H1 (cell line): ENCODE data around the gene MPIG6B. TPM values are rescaled to one million over a fixed set of nuclear protein-coding genes. Genes with fewer than 3 reads are reported as not detected.

Experiments
- CTCF ChIA-PET: fragments of 300-600 bp; sonication (Branson Sonifier 250); formaldehyde crosslinking; loops from one replicate; lab custom pipeline; 2021; ENCODE audit not compliant: partially characterized antibody; lab: Charles Lee
- POLR2A ChIA-PET: fragments of 300-600 bp; sonication (Branson Sonifier 250); formaldehyde crosslinking; loops from one replicate; lab custom pipeline; 2021; ENCODE audit warnings: inconsistent platforms; ENCODE audit not compliant: partially characterized antibody; lab: Charles Lee
- DNase-seq, 2 experiments: peaks; one replicate each; pipeline versions ENCODE4 v3.0.0 to v3.0.0-alpha.2; 2010 to 2022; ENCODE audit warnings: low spot score in 2 of 2, low read depth in 1 of 2, mixed read lengths in 1 of 2
- FAIRE-seq: peaks from 2 replicates; lab custom pipeline; 2011; peaks lifted over from hg19 to GRCh38; lab: Jason Lieb, UNC
- H2AFZ ChIP-seq: 2 replicates; pipeline ENCODE4 v1.8.1; 2012; ENCODE audit warnings: low read length, inconsistent platforms
- H2AK5ac ChIP-seq: 2 replicates; pipeline ENCODE4 v1.6.1; 2013; ENCODE audit warnings: low read depth, low read length
- H2BK120ac ChIP-seq: replicated peaks from 2 replicates; pipeline ENCODE3; 2013; ENCODE audit warnings: low read depth, low read length, inconsistent platforms
- H2BK12ac ChIP-seq: 2 replicates; pipeline ENCODE4 v1.6.1; 2013; ENCODE audit warnings: low read depth, low read length
- H2BK15ac ChIP-seq: 2 replicates; pipeline ENCODE4 v1.6.1; 2013; ENCODE audit warnings: low read length
- H2BK20ac ChIP-seq: 2 replicates; pipeline ENCODE4 v1.6.1; 2013; ENCODE audit warnings: low read length
- H2BK5ac ChIP-seq: 2 replicates; pipeline ENCODE4 v1.6.1; 2013; ENCODE audit warnings: low read depth, low read length
- H3K14ac ChIP-seq: 2 replicates; pipeline ENCODE4 v1.6.1; 2013; ENCODE audit warnings: inconsistent platforms; ENCODE audit not compliant: insufficient read length
- H3K18ac ChIP-seq: 2 replicates; pipeline ENCODE4 v1.6.1; 2013; ENCODE audit warnings: low read length; ENCODE audit errors: extremely low read depth
- H3K23ac ChIP-seq: 2 replicates; pipeline ENCODE4 v1.6.1; 2013; ENCODE audit warnings: inconsistent platforms; ENCODE audit not compliant: insufficient read length
- H3K23me2 ChIP-seq: 2 replicates; pipeline ENCODE4 v1.6.1; 2013; ENCODE audit warnings: low read depth, low read length
- H3K27ac ChIP-seq: 2 replicates; pipeline ENCODE4 v1.6.1; 2011; ENCODE audit warnings: low read depth, low read length, inconsistent platforms
- H3K27me3 ChIP-seq, 4 experiments: replicated peaks in 1 of 4; 1 replicate in 1 of 4; 2 replicates in 3 of 4; pipeline versions ENCODE4 v1.6.1 to v1.8.1; 2011 to 2013; ENCODE audit warnings: low read length in 3 of 4, mild to moderate bottlenecking in 3 of 4, inconsistent platforms in 2 of 4, mixed read lengths in 2 of 4, moderate library complexity in 1 of 4; ENCODE audit not compliant: control insufficient read depth in 3 of 4, insufficient read depth in 3 of 4; ENCODE audit errors: extremely low read depth in 1 of 4
- H3K36me3 ChIP-seq, 4 experiments: 2 replicates each; pipeline versions ENCODE4 v1.6.1 to v1.8.1; 2011 to 2013; ENCODE audit warnings: mild to moderate bottlenecking in 4 of 4, low read length in 3 of 4, moderate library complexity in 2 of 4, control low read depth in 1 of 4, inconsistent platforms in 1 of 4; ENCODE audit not compliant: insufficient read depth in 4 of 4, control insufficient read depth in 2 of 4
- H3K4ac ChIP-seq: replicated peaks from 2 replicates; pipeline ENCODE3; 2013; ENCODE audit warnings: low read length, low read depth, mixed read lengths, inconsistent platforms; ENCODE audit not compliant: insufficient read length
- H3K4me1 ChIP-seq, 4 experiments: replicated peaks in 1 of 4; 1 replicate in 1 of 4; 2 replicates in 3 of 4; pipeline versions ENCODE4 v1.6.1 to v1.8.1; 2011 to 2013; ENCODE audit warnings: low read length in 3 of 4, inconsistent platforms in 2 of 4, mixed read lengths in 1 of 4; ENCODE audit not compliant: insufficient read depth in 4 of 4, control insufficient read depth in 3 of 4
- H3K4me2 ChIP-seq, 2 experiments: 2 replicates each; pipeline versions ENCODE4 v1.6.1 to v1.8.1; 2011 to 2013; ENCODE audit warnings: low read depth in 2 of 2, low read length in 2 of 2, control low read depth in 1 of 2, inconsistent platforms in 1 of 2, mild to moderate bottlenecking in 1 of 2; ENCODE audit not compliant: insufficient read depth in 1 of 2
- H3K4me3 ChIP-seq, 4 experiments: fragments of 200-600, 300-600 bp in 1 of 4; sonication (generic), shearing (Covaris generic), sonication (Bioruptor Twin) in 1 of 4; 2 replicates each; pipeline versions ENCODE4 v1.5.1 to v1.8.1; 2011 to 2016; ENCODE audit warnings: low read length in 4 of 4, low read depth in 3 of 4, control low read depth in 2 of 4, inconsistent platforms in 2 of 4, mild to moderate bottlenecking in 2 of 4, mixed read lengths in 1 of 4, moderate library complexity in 1 of 4; ENCODE audit not compliant: insufficient read depth in 2 of 4; ENCODE audit errors: extremely low read depth in 1 of 4
- H3K56ac ChIP-seq: replicated peaks from 2 replicates; pipeline ENCODE3; 2013; ENCODE audit warnings: low read depth, mild to moderate bottlenecking, mixed read lengths, low read length, inconsistent platforms; ENCODE audit not compliant: insufficient read length
- H3K79me1 ChIP-seq: 2 replicates; pipeline ENCODE4 v1.6.1; 2013; ENCODE audit warnings: low read depth, low read length, control low read depth
- H3K79me2 ChIP-seq, 2 experiments: 2 replicates each; pipeline versions ENCODE4 v1.6.1 to v1.8.1; 2012 to 2013; ENCODE audit warnings: low read length in 2 of 2, mild to moderate bottlenecking in 2 of 2, inconsistent platforms in 1 of 2; ENCODE audit not compliant: insufficient read depth in 2 of 2, control insufficient read depth in 1 of 2
- H3K9ac ChIP-seq, 4 experiments: replicated peaks in 1 of 4; 1 replicate in 1 of 4; 2 replicates in 3 of 4; pipeline versions ENCODE4 v1.6.1 to v1.8.1; 2011 to 2013; ENCODE audit warnings: low read depth in 3 of 4, low read length in 3 of 4, control low read depth in 2 of 4, mild to moderate bottlenecking in 2 of 4, moderate library complexity in 2 of 4, inconsistent platforms in 1 of 4; ENCODE audit errors: extremely low read depth in 1 of 4
- H3K9me3 ChIP-seq, 2 experiments: 2 replicates each; pipeline versions ENCODE4 v1.6.1 to v1.8.1; 2012 to 2013; ENCODE audit warnings: mild to moderate bottlenecking in 2 of 2, moderate library complexity in 2 of 2, control low read depth in 1 of 2, inconsistent platforms in 1 of 2, low read depth in 1 of 2, low read length in 1 of 2, mixed read lengths in 1 of 2; ENCODE audit not compliant: insufficient read depth in 2 of 2
- H4K20me1 ChIP-seq, 2 experiments: replicated peaks in 1 of 2; 2 replicates each; pipeline versions ENCODE3 to v1.8.1; 2011 to 2013; ENCODE audit warnings: inconsistent platforms in 2 of 2, low read length in 2 of 2, mild to moderate bottlenecking in 1 of 2; ENCODE audit not compliant: insufficient read depth in 2 of 2, control insufficient read depth in 1 of 2
- H4K5ac ChIP-seq: 2 replicates; pipeline ENCODE4 v1.6.1; 2013; ENCODE audit warnings: low read length, low read depth, mixed read lengths, inconsistent platforms; ENCODE audit not compliant: insufficient read length
- H4K8ac ChIP-seq: 2 replicates; pipeline ENCODE4 v1.8.0; 2013; ENCODE audit warnings: mild to moderate bottlenecking, moderate library complexity, low read length, inconsistent platforms; ENCODE audit not compliant: insufficient read depth; ENCODE audit errors: extremely low read depth
- H4K91ac ChIP-seq: replicated peaks from 2 replicates; pipeline ENCODE3; 2013; ENCODE audit warnings: low read length, mixed read lengths, inconsistent platforms; ENCODE audit not compliant: insufficient read length
- EZH2 ChIP-seq: fragments of 200-600 bp; sonication (generic); IDR thresholded peaks from 2 replicates; pipeline ENCODE4 v1.7.1; 2012; ENCODE audit warnings: low read depth, mild to moderate bottlenecking, moderate library complexity, low read length, inconsistent platforms; ENCODE audit not compliant: severe bottlenecking
- GABPA ChIP-seq: IDR thresholded peaks from 2 replicates; pipeline ENCODE4 v1.6.1; 2011; ENCODE audit warnings: mild to moderate bottlenecking, low read length, moderate library complexity, borderline replicate concordance; ENCODE audit not compliant: insufficient read depth
- KDM1A ChIP-seq: fragments of 200-600, 300-600 bp; sonication (generic); IDR thresholded peaks from 2 replicates; pipeline ENCODE4 v1.7.1; 2016; ENCODE audit warnings: mild to moderate bottlenecking, low read length, borderline replicate concordance
- USF2 ChIP-seq: IDR thresholded peaks from 2 replicates; pipeline ENCODE4 v1.6.1; 2011; ENCODE audit warnings: low read length, improper control_type of control experiment
- WGBS, 2 experiments: shearing (Covaris generic) in 1 of 2; methylation state at CpG; one replicate each; pipeline versions ENCODE4 v1.1.6 to v1.1.7; 2013 to 2015; ENCODE audit warnings: low lambda C conversion rate in 2 of 2, mixed read lengths in 2 of 2, inconsistent platforms in 1 of 2, low coverage in 1 of 2, missing lambda C conversion rate in 1 of 2; ENCODE audit not compliant: insufficient replicate concordance in 2 of 2, insufficient coverage in 1 of 2, insufficient read length in 1 of 2; ENCODE audit errors: extremely low coverage in 1 of 2, missing lambda C conversion rate in 1 of 2; 5-methylcytosine and 5-hydroxymethylcytosine counted together
- polyA plus RNA-seq, 7 experiments: library from polyadenylated mRNA; depleted of rRNA in 3 of 7; stranded (reverse) in 5 of 7; unstranded in 2 of 7; fragments of >200 nt in 5 of 7; fragments of 200-250 nt in 2 of 7; gene quantifications; 1 replicate in 5 of 7; 2 replicates in 1 of 7; 4 replicates in 1 of 7; pipeline versions ENCODE4 v1.2.1 to v1.2.3, GENCODE V29; 2011 to 2013; ENCODE audit warnings: missing spikeins in 2 of 7, mixed read lengths in 2 of 7
- total RNA-seq: library from RNA; stranded (reverse); fragmentation: NEBNext Ultra II Directional; extraction: Animal tissue kit (Norgen Biotek cat#: 25700); gene quantifications from 2 replicates; pipeline ENCODE4 v1.2.1, GENCODE V29; 2021

The MPIG6B gene
- total and polyA plus RNA-seq, 2 of the 8 experiments (the other 6 are each of a cell fraction or from before 2014, with no cell fraction given) = 0.18 TPM; not detected in 1

- no peak overlapping the region for H4K8ac ChIP-seq
- H3K4ac ChIP-seq = no peak overlapping the region
- H2BK12ac ChIP-seq = no peak overlapping the region
- no peak overlapping the region for H2BK20ac ChIP-seq
- no peak overlapping the region for H2AFZ ChIP-seq
- no peak overlapping the region for H3K4me2 ChIP-seq
- no peak overlapping the region for H2BK120ac ChIP-seq
- H3K14ac ChIP-seq = no peak overlapping the region
- H3K56ac ChIP-seq = no peak overlapping the region
- peaks cover 2 to 8% (median 6%) of the 10 kb centered on the region in 4 experiments; a peak in 6 of 7 replicates for H3K27me3 ChIP-seq
- H3K36me3 ChIP-seq = peaks cover 2 to 4% (median 3%) of the 10 kb centered on the region in 4 experiments; a peak in 6 of 8 replicates
- no peak overlapping the region for H2AK5ac ChIP-seq
- no peak overlapping the region for H3K23ac ChIP-seq
- DNase-seq (no peak), FAIRE-seq (no peak)
- H2BK5ac ChIP-seq = no peak overlapping the region
- POLR2A ChIA-PET = interaction anchor here (1.1 to 2.1 kb wide), 6 partner anchors 10 to 157 kb away, joined by 3 to 10 read pairs (median 4); partner anchors contain the start of genes BAG6 and HSPA1B
- H4K91ac ChIP-seq = no peak overlapping the region
- no peaks in the 10 kb centered on the region for H3K9me3 ChIP-seq
- 81% methylated on average over 6 of the region's 6 CpGs; no CpG with 5 or more reads in 1 of the 2 experiments for WGBS, 2 experiments
- no peak overlapping the region for H3K9ac ChIP-seq
- H3K4me3 ChIP-seq = no peak overlapping the region
- peaks cover 6% of the 10 kb centered on the region; the same call in 1 of the 2 replicates for H3K23me2 ChIP-seq
- H3K27ac ChIP-seq = no peak overlapping the region
- H3K18ac ChIP-seq = no peak overlapping the region
- H3K4me1 ChIP-seq = peaks cover 0 to 7% (median 2%) of the 10 kb centered on the region in 4 experiments; a peak in 4 of 7 replicates
- no peaks in the 10 kb centered on the region for H4K20me1 ChIP-seq
- no peak overlapping the region for H4K5ac ChIP-seq
- CTCF ChIA-PET = interaction anchor here (1.2 to 1.9 kb wide), 3 partner anchors 12 to 246 kb away, joined by 4 to 5 read pairs (median 4); partner anchors contain the start of gene GPANK1
- H3K79me1 ChIP-seq = no peaks in the 10 kb centered on the region
- no peak overlapping the region for H2BK15ac ChIP-seq
- H3K79me2 ChIP-seq = no peaks in the 10 kb centered on the region
- TF ChIP-seq GABPA = no peak
- TF ChIP-seq EZH2 = no peak
- TF ChIP-seq KDM1A = no peak
- TF ChIP-seq USF2 = no peak
These were observed 46.3 kb upstream of the MPIG6B start for GRCh38 chr6:31676904-31677303.
